ENCODE data around the gene GP5. TPM values are rescaled to one million over a fixed set of nuclear protein-coding genes. Genes with fewer than 3 reads are reported as not detected.

The GP5 gene
- total and polyA plus RNA-seq, 2 experiments from 2014 or later = 0.11 TPM; not detected in 1

DNA sequence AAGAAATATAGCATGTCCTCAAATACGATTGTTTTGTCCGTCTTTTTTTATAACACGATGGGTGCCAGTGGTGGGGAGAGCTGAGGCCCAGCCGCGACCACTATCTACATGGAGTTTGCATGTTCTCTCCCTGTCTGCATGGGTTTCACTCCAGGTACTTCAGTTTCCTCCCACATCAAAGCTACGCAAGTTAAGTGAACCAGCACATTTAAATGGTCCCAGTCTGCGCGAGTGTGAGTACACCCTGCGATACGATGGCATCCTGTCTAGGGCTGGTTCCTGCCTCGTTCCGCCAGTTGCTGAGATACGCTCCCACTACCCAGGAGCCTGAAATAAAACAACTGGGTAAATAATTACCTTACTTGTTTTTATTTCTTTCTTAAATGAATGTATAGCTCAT, 47.1 kb upstream of the GP5 start:
- 0 out of 2 replicates have a peak, but pooled peaks cover 8% of the 10 kb centered on the region for H3K4me1 ChIP-seq (ENCODE audit: insufficient read depth)
- H2AFZ ChIP-seq = no peak overlapping the region
- no peak overlapping the region for H3K4me2 ChIP-seq (ENCODE audit: unreplicated experiment)
- TF ChIP-seq EZH2phosphoT487 (IDR thresholded peaks at IDR 0.05; ENCODE audit: insufficient read depth, low read depth) = no peak
- TF ChIP-seq EZH2 (IDR thresholded peaks at IDR 0.05; ENCODE audit: insufficient read depth, poor library complexity, severe bottlenecking) = no peak
- no peak overlapping the region for H3K4me3 ChIP-seq
- no peak for DNase-seq
- in situ Hi-C loops (cut with MboI) = no loop called here
- H3K9me2 ChIP-seq (ENCODE audit: insufficient read depth) = no peaks in the 10 kb centered on the region
- H3K79me2 ChIP-seq (ENCODE audit: insufficient read depth) = peaks cover 91% of the 10 kb centered on the region
- H3F3A ChIP-seq (ENCODE audit: insufficient read depth) = peaks cover 45% of the 10 kb centered on the region
- no peaks in the 10 kb centered on the region for H3K27me3 ChIP-seq (replicated peaks; ENCODE audit: insufficient read depth)
- H3K36me3 ChIP-seq (ENCODE audit: low read depth) = peaks cover 93% of the 10 kb centered on the region
- H4K20me1 ChIP-seq (ENCODE audit: insufficient read depth) = no peaks in the 10 kb centered on the region; the same call in 1 of the 2 replicates
- no peak overlapping the region for H3K9ac ChIP-seq
- 94 to 95% methylated on average over 13 of the region's 13 CpGs for WGBS, 2 experiments (ENCODE audit: low coverage in 1 of 2, low lambda C conversion rate in 2 of 2, missing lambda C conversion rate in 2 of 2)
- no peaks in the 10 kb centered on the region for H3K9me3 ChIP-seq (ENCODE audit: low read depth)
- no peak overlapping the region for H3K27ac ChIP-seq

DNA sequence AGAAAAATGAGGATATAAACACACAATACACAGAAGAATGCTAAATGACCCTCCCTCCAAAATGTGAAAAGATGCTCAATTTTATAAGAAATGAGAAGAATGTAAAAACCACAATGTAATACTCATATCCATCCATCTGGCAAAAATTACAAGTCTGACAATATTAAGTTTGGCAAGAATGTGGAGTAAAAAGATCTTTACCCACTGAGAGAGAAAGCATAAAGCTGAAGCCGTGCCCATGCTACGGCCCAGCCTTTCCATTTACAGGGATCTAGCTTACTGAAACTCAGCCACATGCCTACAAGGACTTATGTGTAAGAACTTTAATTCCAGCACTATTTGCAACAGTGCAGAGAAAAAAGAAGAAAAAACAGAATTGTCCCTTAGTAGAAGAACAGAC, 44.8 kb upstream of the GP5 start:
- peak; percentile 13 for DNase-seq
- WGBS, 2 experiments (ENCODE audit: low coverage in 1 of 2, low lambda C conversion rate in 2 of 2, missing lambda C conversion rate in 2 of 2) = 82 to 98% methylated on average over 2 of the region's 2 CpGs
- Histone ChIP-seq H3K79me2 (ENCODE audit: insufficient read depth) (peaks cover 93% of the 10 kb centered on the region), H3K9me3 (ENCODE audit: low read depth) (no peaks in the 10 kb centered on the region), H3K9me2 (ENCODE audit: insufficient read depth) (no peaks in the 10 kb centered on the region), H3K27ac (peak overlapping the region; percentile 13; the same call in 1 of the 2 replicates), H3K9ac (peak overlapping the region; percentile 19), H3K4me2 (ENCODE audit: unreplicated experiment) (no peak overlapping the region), H2AFZ (no peak overlapping the region), H3K27me3 (replicated peaks; ENCODE audit: insufficient read depth) (no peaks in the 10 kb centered on the region), H3K4me1 (ENCODE audit: insufficient read depth) (0 out of 2 replicates have a peak, but pooled peaks cover 8% of the 10 kb centered on the region), H3F3A (ENCODE audit: insufficient read depth) (peaks cover 51% of the 10 kb centered on the region), H3K4me3 (no peak overlapping the region), H3K36me3 (ENCODE audit: low read depth) (peaks cover 94% of the 10 kb centered on the region), H4K20me1 (ENCODE audit: insufficient read depth) (no peaks in the 10 kb centered on the region; the same call in 1 of the 2 replicates)
- in situ Hi-C loops (cut with MboI) = no loop called here
- TF ChIP-seq EZH2 (IDR thresholded peaks at IDR 0.05; ENCODE audit: insufficient read depth, poor library complexity, severe bottlenecking) (no peak), EZH2phosphoT487 (IDR thresholded peaks at IDR 0.05; ENCODE audit: insufficient read depth, low read depth) (no peak)

DNA sequence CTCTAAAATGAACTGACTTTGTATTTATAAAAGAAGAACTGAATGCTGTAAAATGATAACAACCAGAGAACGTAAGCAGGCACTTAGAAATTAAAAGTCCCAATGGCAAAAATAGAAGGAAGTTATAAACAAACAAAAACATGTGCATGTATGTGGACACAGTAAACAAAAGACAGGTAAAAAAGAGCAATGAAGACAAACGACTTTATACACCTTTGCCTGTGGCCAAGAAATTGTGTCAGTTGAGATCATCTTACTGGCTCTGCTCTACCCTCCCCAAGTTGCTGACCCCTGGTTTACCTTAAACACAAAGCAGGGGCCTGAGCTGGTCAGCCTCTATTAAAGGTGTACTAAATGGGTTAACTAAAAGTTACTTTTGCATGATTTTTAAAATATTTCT, 41.7 kb upstream of the GP5 start:
- Histone ChIP-seq H3K9me2 (ENCODE audit: insufficient read depth) (no peaks in the 10 kb centered on the region), H3K36me3 (ENCODE audit: low read depth) (peaks cover 90% of the 10 kb centered on the region), H3F3A (ENCODE audit: insufficient read depth) (peaks cover 34% of the 10 kb centered on the region), H3K4me3 (no peak overlapping the region), H3K27me3 (replicated peaks; ENCODE audit: insufficient read depth) (no peaks in the 10 kb centered on the region), H3K4me1 (ENCODE audit: insufficient read depth) (0 out of 2 replicates have a peak, but pooled peaks cover 8% of the 10 kb centered on the region), H3K27ac (no peak overlapping the region), H4K20me1 (ENCODE audit: insufficient read depth) (no peaks in the 10 kb centered on the region), H3K4me2 (ENCODE audit: unreplicated experiment) (no peak overlapping the region), H2AFZ (no peak overlapping the region), H3K79me2 (ENCODE audit: insufficient read depth) (peaks cover 87% of the 10 kb centered on the region), H3K9ac (no peak overlapping the region), H3K9me3 (ENCODE audit: low read depth) (no peaks in the 10 kb centered on the region)
- no peak for DNase-seq
- 52 to 54% methylated on average over 2 of the region's 2 CpGs for WGBS, 2 experiments (ENCODE audit: low coverage in 1 of 2, low lambda C conversion rate in 2 of 2, missing lambda C conversion rate in 2 of 2)
- TF ChIP-seq EZH2 (IDR thresholded peaks at IDR 0.05; ENCODE audit: insufficient read depth, poor library complexity, severe bottlenecking) (no peak), EZH2phosphoT487 (IDR thresholded peaks at IDR 0.05; ENCODE audit: insufficient read depth, low read depth) (no peak)
- in situ Hi-C loops (cut with MboI) = no loop called here

DNA sequence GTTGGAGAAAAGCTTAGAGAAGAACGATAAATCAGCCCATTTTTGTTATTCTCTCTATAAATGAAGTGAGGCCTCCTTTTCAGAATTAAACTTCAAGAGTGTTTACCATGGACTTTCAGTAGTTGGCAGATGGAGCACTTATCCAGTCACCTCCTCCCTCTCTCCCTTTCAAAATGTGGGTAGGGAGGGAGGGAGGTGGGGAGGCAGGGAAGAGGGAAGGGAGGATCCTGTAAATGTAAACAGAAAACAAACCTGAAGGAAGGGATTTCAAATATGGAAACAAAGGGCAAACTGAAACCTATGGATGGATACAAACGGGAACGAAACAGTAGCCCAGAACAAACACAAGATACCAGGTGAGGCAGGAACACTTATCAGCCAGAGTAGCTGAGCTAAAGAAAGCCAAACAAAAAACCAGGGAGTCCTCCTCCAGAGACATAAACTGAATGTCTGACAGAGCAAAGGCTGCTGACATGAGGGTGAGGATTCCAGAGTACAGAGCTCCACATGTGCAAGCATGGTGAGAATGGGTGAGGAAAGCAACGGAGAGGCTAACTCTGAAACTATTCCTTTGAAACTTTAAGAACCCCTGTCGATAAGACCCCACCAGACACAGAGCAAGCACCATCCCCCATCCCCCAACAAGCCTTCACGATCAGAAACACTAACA, 41.0 kb upstream of the GP5 start:
- DNase-seq = no peak
- 75% methylated on average over 6 of the region's 6 CpGs for WGBS, 2 experiments (ENCODE audit: low coverage in 1 of 2, low lambda C conversion rate in 2 of 2, missing lambda C conversion rate in 2 of 2)
- H3K9ac ChIP-seq = no peak overlapping the region

More for the DNA sequence above, 41.0 kb upstream of the GP5 start:
- no peak overlapping the region for H3K27ac ChIP-seq
- H3K27me3 ChIP-seq (replicated peaks; ENCODE audit: insufficient read depth) = no peaks in the 10 kb centered on the region
- peaks cover 84% of the 10 kb centered on the region for H3K79me2 ChIP-seq (ENCODE audit: insufficient read depth)
- no peak for TF ChIP-seq EZH2phosphoT487 (IDR thresholded peaks at IDR 0.05; ENCODE audit: insufficient read depth, low read depth)
- no peak for TF ChIP-seq EZH2 (IDR thresholded peaks at IDR 0.05; ENCODE audit: insufficient read depth, poor library complexity, severe bottlenecking)
- H2AFZ ChIP-seq = no peak overlapping the region
- H3K4me2 ChIP-seq (ENCODE audit: unreplicated experiment) = no peak overlapping the region
- no peaks in the 10 kb centered on the region for H3K9me2 ChIP-seq (ENCODE audit: insufficient read depth)
- no peaks in the 10 kb centered on the region for H3K9me3 ChIP-seq (ENCODE audit: low read depth)
- no peaks in the 10 kb centered on the region for H4K20me1 ChIP-seq (ENCODE audit: insufficient read depth)
- peaks cover 31% of the 10 kb centered on the region for H3F3A ChIP-seq (ENCODE audit: insufficient read depth)
- in situ Hi-C loops (cut with MboI) = no loop called here
- H3K4me3 ChIP-seq = no peak overlapping the region
- H3K4me1 ChIP-seq (ENCODE audit: insufficient read depth) = 0 out of 2 replicates have a peak, but pooled peaks cover 8% of the 10 kb centered on the region
- peaks cover 89% of the 10 kb centered on the region for H3K36me3 ChIP-seq (ENCODE audit: low read depth)

All from GM23248 (cell line).